Motor neuron (in vitro differentiated cells): ENCODE measurements around the gene CHEK2. TPM values are rescaled to one million over a fixed set of nuclear protein-coding genes. Genes with fewer than 3 reads are reported as not detected.

ENCODE experiments used
- ATAC-seq, 8 experiments: fragments of 200-7000 bp; cut with Tn5 transposase; replicated peaks in 6 of 8; 2 replicates each; pipeline ENCODE4 v1.8.0; 2021; ENCODE audit warnings: mild to moderate bottlenecking in 8 of 8, moderate library complexity in 8 of 8
- H3K27ac ChIP-seq, 2 donors: fragments of 250-450 bp; sonication (Bioruptor Pico); 2 replicates each; pipeline ENCODE4 v1.9.0; 2021; ENCODE audit warnings: antibody characterized with exemption in 2 of 2, mild to moderate bottlenecking in 2 of 2, moderate library complexity in 1 of 2
- H3K4me1 ChIP-seq, 2 donors: fragments of 250-450 bp; sonication (Bioruptor Pico); replicated peaks in 1 of 2; 2 replicates each; pipeline ENCODE4 v1.6.1; 2021; ENCODE audit warnings: antibody characterized with exemption in 2 of 2, mild to moderate bottlenecking in 2 of 2, moderate library complexity in 1 of 2
- H3K4me3 ChIP-seq, 5 donors: fragments of 250-450 bp; sonication (Bioruptor Pico); 2 replicates each; pipeline ENCODE4 v1.9.0; 2021; ENCODE audit warnings: antibody characterized with exemption in 5 of 5, mild to moderate bottlenecking in 5 of 5, moderate library complexity in 4 of 5
- WGBS, 10 experiments: fragments of 450-650 bp; shearing (Covaris generic); methylation state at CpG; one replicate each; pipeline ENCODE4 v1.0.0; 2022; 5-methylcytosine and 5-hydroxymethylcytosine counted together
- in situ Hi-C, 9 experiments: fragments of 400-800 bp; cut with MboI; loops; one replicate each; pipeline ENCODE4 v1.15.0; 2021; ENCODE audit warnings: low sequenced_read_pairs in 9 of 9, low pct_unique_long_range_greater_than_20kb in 2 of 9; ENCODE audit not compliant: unreplicated experiment in 9 of 9
- total RNA-seq, 8 experiments: library from RNA; unstranded; fragments of 300-600 nt; gene quantifications; 2 replicates each; pipeline versions ENCODE4 v1.2.3 to v1.2.4, GENCODE V29; 2022

The CHEK2 gene
- total RNA-seq, 8 experiments from 2014 or later, result 3.0 to 19.7 (median 10.2) TPM

DNA sequence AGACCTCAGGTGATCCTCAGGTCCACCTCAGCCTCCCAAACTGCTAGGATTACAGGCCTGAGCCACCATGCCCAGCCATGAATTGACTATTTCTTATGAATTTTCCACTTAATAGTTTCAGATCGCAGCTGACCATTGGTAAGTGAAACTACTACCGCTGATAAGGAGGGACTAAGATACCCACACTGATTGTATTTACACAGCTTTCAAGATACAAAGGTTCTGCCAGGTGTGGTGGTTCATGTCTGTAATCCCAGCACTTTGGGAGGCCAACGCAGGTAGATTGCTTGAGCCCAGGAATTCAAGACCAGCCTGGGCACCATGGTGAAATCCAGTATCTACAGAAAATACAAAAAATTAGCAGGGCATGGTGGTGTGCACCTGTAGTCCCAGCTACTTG lies 3.9 kb downstream of the CHEK2 start:
- no peak for ATAC-seq
- Histone ChIP-seq H3K27ac (no peak overlapping the region), H3K4me1 (no peaks in the 10 kb centered on the region), H3K4me3 (no peak overlapping the region)
- 80 to 100% (median 100%) methylated on average over 1 to 2 of the region's 3 CpGs; no CpG with 5 or more reads in 4 of the 10 experiments for WGBS, 10 experiments
- in situ Hi-C loops, result loop anchor here in 1 of 9 experiments (25.0 kb wide), 1 partner anchor 125 kb away; no protein-coding TSS in a partner anchor

GRCh38 chr22:28736301-28737155 lies 5.1 kb downstream of the CHEK2 start:
- in situ Hi-C loops, result loop anchor here in 1 of 9 experiments (25.0 kb wide), 1 partner anchor 124 kb away; no protein-coding TSS in a partner anchor
- ATAC-seq, result no peak
- no peak overlapping the region for H3K4me3 ChIP-seq
- H3K27ac ChIP-seq, result no peak overlapping the region
- no peaks in the 10 kb centered on the region for H3K4me1 ChIP-seq
- 39 to 100% (median 74%) methylated on average over 2 to 6 of the region's 7 CpGs; no CpG with 5 or more reads in 2 of the 10 experiments for WGBS, 10 experiments

GRCh38 chr22:28734393-28734792 lies 7.2 kb downstream of the CHEK2 start:
- no peak for ATAC-seq
- in situ Hi-C loops, result loop anchor here in 1 of 9 experiments (25.0 kb wide), 1 partner anchor 122 kb away; no protein-coding TSS in a partner anchor

DNA sequence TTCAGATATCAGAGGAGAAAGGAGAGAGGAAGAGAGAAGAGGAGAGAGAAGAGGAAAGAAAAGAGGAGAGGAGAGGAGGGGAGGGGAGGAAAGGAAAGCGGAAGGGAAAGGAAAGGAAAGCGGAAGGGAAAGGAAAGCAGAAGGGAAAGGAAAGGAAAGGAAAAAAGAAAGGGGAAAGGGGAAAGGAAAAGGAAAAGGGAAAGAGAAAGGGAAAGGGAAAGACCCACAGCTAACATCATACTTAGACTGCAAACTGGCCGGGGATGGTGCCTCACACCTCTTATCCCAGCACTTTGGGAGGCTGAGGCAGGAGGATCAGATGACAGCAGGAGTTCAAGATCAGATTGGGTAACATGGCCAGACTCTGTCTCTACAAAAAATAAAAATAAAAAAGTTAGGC lies 11.4 kb downstream of the CHEK2 start:
- no peak for ATAC-seq
- H3K4me3 ChIP-seq, result no peak overlapping the region
- WGBS, 10 experiments, result 83 to 100% (median 99%) methylated on average over 1 to 3 of the region's 3 CpGs; no CpG with 5 or more reads in 4 of the 10 experiments
- no peak overlapping the region for H3K27ac ChIP-seq
- in situ Hi-C loops, result loop anchor here in 1 of 9 experiments (25.0 kb wide), 1 partner anchor 118 kb away; no protein-coding TSS in a partner anchor
- no peaks in the 10 kb centered on the region for H3K4me1 ChIP-seq

More at GRCh38 chr22:28734393-28734792, 7.2 kb downstream of the CHEK2 start:
- WGBS, 10 experiments, result 83 to 100% (median 100%) methylated on average over 1 to 6 of the region's 6 CpGs; no CpG with 5 or more reads in 1 of the 10 experiments
- Histone ChIP-seq H3K4me1 (no peaks in the 10 kb centered on the region), H3K27ac (no peak overlapping the region), H3K4me3 (no peak overlapping the region)

GRCh38 chr22:28728621-28729313 lies 12.9 kb downstream of the CHEK2 start:
- no peak overlapping the region for H3K27ac ChIP-seq
- H3K4me3 ChIP-seq, result no peak overlapping the region
- in situ Hi-C loops, result loop anchor here in 1 of 9 experiments (25.0 kb wide), 1 partner anchor 116 kb away; no protein-coding TSS in a partner anchor
- 86 to 100% (median 96%) methylated on average over 1 to 9 of the region's 10 CpGs; no CpG with 5 or more reads in 1 of the 10 experiments for WGBS, 10 experiments
- H3K4me1 ChIP-seq, result no peaks in the 10 kb centered on the region
- no peak for ATAC-seq

- no peaks in the 10 kb centered on the region for H3K4me1 ChIP-seq
- in situ Hi-C loops, result loop anchor here in 1 of 9 experiments (25.0 kb wide), 1 partner anchor 116 kb away; no protein-coding TSS in a partner anchor
- H3K4me3 ChIP-seq, result no peak overlapping the region
- ATAC-seq, result no peak
- no peak overlapping the region for H3K27ac ChIP-seq
- WGBS, 10 experiments, result 23 to 100% (median 87%) methylated on average over 1 of the region's 1 CpG; no CpG with 5 or more reads in 2 of the 10 experiments
These were observed 13.6 kb downstream of the CHEK2 start for GRCh38 chr22:28728002-28728401.

DNA sequence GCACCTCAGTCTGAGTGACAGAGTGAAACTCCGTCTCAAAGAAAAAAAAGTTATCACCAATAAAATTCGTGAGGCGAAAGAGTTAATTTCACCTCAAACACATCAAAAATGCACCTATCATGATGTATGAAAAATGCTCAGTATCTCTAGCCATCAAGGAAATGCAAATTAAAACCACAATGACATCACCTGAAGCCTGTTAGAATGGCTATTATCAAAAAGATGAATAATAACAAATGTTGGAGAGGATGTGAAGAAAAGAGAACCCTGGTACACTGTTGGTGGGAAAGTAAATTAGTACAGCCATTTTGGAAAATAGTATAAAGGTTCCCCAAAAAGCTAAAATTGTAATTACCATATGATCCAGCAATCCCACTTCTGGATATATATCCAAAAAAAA lies 23.6 kb downstream of the CHEK2 start:
- H3K27ac ChIP-seq, result no peak overlapping the region
- WGBS, 10 experiments, result 82 to 100% (median 96%) methylated on average over 1 to 3 of the region's 3 CpGs; no CpG with 5 or more reads in 1 of the 10 experiments
- in situ Hi-C loops, result no loop called here
- no peak for ATAC-seq
- no peaks in the 10 kb centered on the region for H3K4me1 ChIP-seq
- H3K4me3 ChIP-seq, result no peak overlapping the region

GRCh38 chr22:28716686-28717085 lies 24.9 kb downstream of the CHEK2 start:
- in situ Hi-C loops, result no loop called here
- H3K27ac ChIP-seq, result no peak overlapping the region
- H3K4me1 ChIP-seq, result no peaks in the 10 kb centered on the region
- no peak for ATAC-seq
- 81 to 100% (median 100%) methylated on average over 1 to 3 of the region's 3 CpGs; no CpG with 5 or more reads in 3 of the 10 experiments for WGBS, 10 experiments
- H3K4me3 ChIP-seq, result no peak overlapping the region

DNA sequence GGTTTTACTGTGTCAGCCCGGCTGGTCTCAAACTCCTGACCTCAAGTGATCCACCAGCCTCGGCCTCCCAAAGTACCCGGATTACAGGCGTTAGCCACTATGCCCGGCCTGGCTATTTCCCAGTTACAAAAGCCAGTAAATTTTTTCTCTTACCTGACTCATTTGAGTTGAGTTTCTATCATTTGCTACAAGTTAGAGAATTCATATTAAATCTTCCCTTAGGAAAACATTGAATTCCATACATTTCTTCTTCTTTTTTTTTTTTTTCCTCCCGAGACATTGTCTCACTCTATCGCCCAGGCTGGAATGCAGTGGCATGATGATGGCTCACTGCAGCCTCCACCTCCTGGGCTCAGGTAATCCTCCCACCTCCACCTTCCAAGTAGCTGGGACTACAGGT lies 26.0 kb downstream of the CHEK2 start:
- H3K27ac ChIP-seq, result no peak overlapping the region
- in situ Hi-C loops, result no loop called here
- no peaks in the 10 kb centered on the region for H3K4me1 ChIP-seq
- no peak for ATAC-seq
- WGBS, 10 experiments, result 80 to 100% (median 94%) methylated on average over 1 to 7 of the region's 7 CpGs
- H3K4me3 ChIP-seq, result no peak overlapping the region

DNA sequence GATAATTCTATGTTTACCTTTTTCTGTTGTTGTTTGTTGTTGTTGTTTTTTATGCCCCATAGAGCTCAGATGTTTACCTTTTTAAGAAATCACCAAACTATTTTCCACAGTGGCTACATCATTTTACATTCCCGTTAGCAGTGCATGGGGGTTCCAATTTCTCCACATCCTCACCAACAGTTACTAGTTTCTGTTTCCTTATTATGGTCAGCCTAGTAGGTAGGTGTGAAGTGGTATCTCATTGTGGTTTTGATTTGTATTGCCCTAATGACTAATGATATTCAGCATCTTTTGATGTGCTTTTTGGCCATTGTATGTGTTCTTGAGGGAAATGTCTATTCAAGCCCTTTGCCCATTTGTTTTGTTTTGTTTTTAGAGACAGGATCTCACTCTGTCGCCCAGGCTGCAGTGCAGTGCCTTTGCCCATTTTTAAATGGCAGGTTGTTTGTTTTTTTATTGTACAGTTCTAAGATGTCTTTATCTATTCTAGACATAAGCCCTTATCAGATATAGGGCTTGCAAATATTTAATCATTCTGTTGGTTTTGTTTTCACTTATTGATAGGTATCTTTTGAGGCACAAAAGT lies 27.5 kb downstream of the CHEK2 start:
- Histone ChIP-seq H3K4me3 (no peak overlapping the region), H3K4me1 (no peaks in the 10 kb centered on the region), H3K27ac (no peak overlapping the region)
- ATAC-seq, result peak in 1 of 8 experiments; percentile 52
- in situ Hi-C loops, result no loop called here
- WGBS, 10 experiments, result 67 to 100% (median 92%) methylated on average over 1 to 2 of the region's 2 CpGs; no CpG with 5 or more reads in 2 of the 10 experiments

GRCh38 chr22:28711820-28712777 lies 29.5 kb downstream of the CHEK2 start:
- no peak overlapping the region for H3K4me3 ChIP-seq
- 10 to 86% (median 74%) methylated on average over 2 to 6 of the region's 6 CpGs; no CpG with 5 or more reads in 1 of the 10 experiments for WGBS, 10 experiments
- no peaks in the 10 kb centered on the region for H3K4me1 ChIP-seq
- in situ Hi-C loops, result no loop called here
- H3K27ac ChIP-seq, result no peak overlapping the region
- peak; percentile 32 to 84 (median 74) for ATAC-seq

DNA sequence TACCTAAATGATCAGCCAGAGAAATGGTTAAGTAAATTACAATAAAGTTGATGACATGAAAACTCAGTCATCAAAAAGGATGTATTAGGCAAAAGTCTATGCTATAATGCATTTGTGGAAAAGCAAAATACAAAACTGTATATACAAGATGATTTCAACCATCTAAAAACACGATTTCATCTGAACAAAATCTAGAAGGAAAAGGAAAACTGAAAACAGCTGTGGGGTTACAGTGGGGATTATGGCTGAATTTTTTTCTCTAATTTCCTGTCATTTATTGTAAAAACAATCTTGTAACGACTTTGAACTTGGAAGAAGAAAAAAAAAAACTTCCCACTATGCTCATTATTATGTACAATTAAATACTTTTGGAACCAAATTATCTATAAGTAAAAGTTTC lies 30.3 kb downstream of the CHEK2 start:
- 4 to 100% (median 72%) methylated on average over 2 of the region's 2 CpGs; no CpG with 5 or more reads in 1 of the 10 experiments for WGBS, 10 experiments

More for the DNA sequence above, 30.3 kb downstream of the CHEK2 start:
- Histone ChIP-seq H3K4me1 (no peaks in the 10 kb centered on the region), H3K27ac (no peak overlapping the region), H3K4me3 (no peak overlapping the region)
- no peak for ATAC-seq
- in situ Hi-C loops, result no loop called here
